IMR-90 (cell line): ENCODE data around the gene PMIS2. TPM values are rescaled to one million over a fixed set of nuclear protein-coding genes. Genes with fewer than 3 reads are reported as not detected.

ENCODE experiments used
- ATAC-seq: fragments of 200-7000 bp; cut with Tn5 transposase; 2 replicates; pipeline ENCODE4 v1.9.1; 2020; ENCODE audit warnings: low read depth, mild to moderate bottlenecking, moderate library complexity
- BruUV-seq: library from RNA; stranded (reverse); fragments of 400-500 nt; replicated peaks from 2 replicates; lab custom pipeline; 2021; lab: Mats Ljungman, UMichigan
- CTCF ChIA-PET: fragments of 300-600 bp; formaldehyde crosslinking; extraction: SDS; loops from one replicate; lab custom pipeline; 2021; ENCODE audit warnings: antibody characterized with exemption; lab: Yijun Ruan, JAX
- POLR2A ChIA-PET: fragments of 300-600 bp; sonication (Branson Sonifier 250); formaldehyde crosslinking; loops from one replicate; lab custom pipeline; 2022; ENCODE audit warnings: antibody characterized with exemption; ENCODE audit not compliant: unreplicated experiment; lab: Charles Lee
- DNase-seq: peaks from one replicate; pipeline ENCODE4 v3.0.0; 2013
- H2AFZ ChIP-seq: replicated peaks from 2 replicates; pipeline ENCODE3; 2013; ENCODE audit warnings: low read length, mild to moderate bottlenecking; ENCODE audit not compliant: poor library complexity
- H2AK5ac ChIP-seq: 2 replicates; pipeline ENCODE4 v1.6.1; 2013; ENCODE audit warnings: low read depth, low read length, inconsistent platforms
- H2AK9ac ChIP-seq: replicated peaks from 2 replicates; pipeline ENCODE3; 2013; ENCODE audit warnings: mild to moderate bottlenecking, low read depth, low read length, moderate library complexity; ENCODE audit not compliant: poor library complexity
- H2BK120ac ChIP-seq: 2 replicates; pipeline ENCODE4 v1.6.1; 2013; ENCODE audit warnings: low read depth, low read length, inconsistent platforms
- H2BK15ac ChIP-seq: 3 replicates; pipeline ENCODE4 v1.6.1; 2013; ENCODE audit warnings: low read depth, low read length, inconsistent platforms
- H2BK20ac ChIP-seq: 2 replicates; pipeline ENCODE4 v1.6.1; 2013; ENCODE audit warnings: low read depth, mild to moderate bottlenecking, inconsistent platforms, low read length, moderate library complexity
- H2BK5ac ChIP-seq: 2 replicates; pipeline ENCODE4 v1.6.1; 2013; ENCODE audit warnings: mild to moderate bottlenecking, low read depth, low read length, inconsistent platforms; ENCODE audit not compliant: poor library complexity, severe bottlenecking
- H3K14ac ChIP-seq: replicated peaks from 2 replicates; pipeline ENCODE4 v1.6.1; 2013; ENCODE audit warnings: low read depth, low read length, inconsistent platforms
- H3K18ac ChIP-seq: 2 replicates; pipeline ENCODE4 v1.6.1; 2013; ENCODE audit warnings: low read depth, low read length, control low read depth
- H3K23ac ChIP-seq: 2 replicates; pipeline ENCODE4 v1.6.1; 2013; ENCODE audit warnings: low read depth, low read length, inconsistent platforms
- H3K27ac ChIP-seq: 2 replicates; pipeline ENCODE4 v1.5.1; 2013; ENCODE audit warnings: mild to moderate bottlenecking, control low read depth, low read length; ENCODE audit not compliant: insufficient read depth
- H3K27me3 ChIP-seq: 2 replicates; pipeline ENCODE4 v1.6.1; 2013; ENCODE audit warnings: low read length; ENCODE audit not compliant: control insufficient read depth, insufficient read depth
- H3K36me3 ChIP-seq: 2 replicates; pipeline ENCODE4 v1.6.1; 2013; ENCODE audit warnings: low read length, mixed read lengths; ENCODE audit not compliant: control insufficient read depth, insufficient read depth
- H3K4ac ChIP-seq: 2 replicates; pipeline ENCODE4 v1.6.1; 2013; ENCODE audit warnings: low read depth, low read length, inconsistent platforms
- H3K4me1 ChIP-seq: 2 replicates; pipeline ENCODE4 v1.6.1; 2013; ENCODE audit warnings: low read length, mixed read lengths; ENCODE audit not compliant: control insufficient read depth, insufficient read depth
- H3K4me2 ChIP-seq: 2 replicates; pipeline ENCODE4 v1.6.1; 2013; ENCODE audit warnings: low read depth, mild to moderate bottlenecking, control low read depth, low read length, moderate library complexity
- H3K4me3 ChIP-seq: 2 replicates; pipeline ENCODE4 v1.5.1; 2013; ENCODE audit warnings: low read depth, mild to moderate bottlenecking, control low read depth, low read length, moderate library complexity; ENCODE audit not compliant: insufficient read depth
- H3K56ac ChIP-seq: 2 replicates; pipeline ENCODE4 v1.6.1; 2013; ENCODE audit warnings: low read length, inconsistent platforms; ENCODE audit not compliant: insufficient read depth; ENCODE audit errors: extremely low read depth
- H3K79me1 ChIP-seq, 2 experiments: 2 replicates each; pipeline ENCODE4 v1.6.1; 2013; ENCODE audit warnings: low read length in 2 of 2, inconsistent platforms in 1 of 2, low read depth in 1 of 2
- H3K9ac ChIP-seq: 2 replicates; pipeline ENCODE4 v1.6.1; 2013; ENCODE audit warnings: low read depth, low read length, control low read depth
- H3K9me1 ChIP-seq: 2 replicates; pipeline ENCODE4 v1.6.1; 2013; ENCODE audit warnings: low read length, inconsistent platforms; ENCODE audit not compliant: insufficient read depth
- H3K9me3 ChIP-seq: 2 replicates; pipeline ENCODE4 v1.6.1; 2013; ENCODE audit warnings: low read length; ENCODE audit not compliant: control insufficient read depth, insufficient read depth
- H4K20me1 ChIP-seq: 2 replicates; pipeline ENCODE4 v1.6.1; 2013; ENCODE audit warnings: low read length, inconsistent platforms; ENCODE audit not compliant: insufficient read depth
- H4K5ac ChIP-seq: 2 replicates; pipeline ENCODE4 v1.6.1; 2013; ENCODE audit warnings: mild to moderate bottlenecking, low read depth, low read length, control low read depth
- H4K8ac ChIP-seq, 2 experiments: 2 replicates each; pipeline ENCODE4 v1.6.1; 2013; ENCODE audit warnings: low read depth in 2 of 2, low read length in 2 of 2, control low read depth in 1 of 2, inconsistent platforms in 1 of 2
- H4K91ac ChIP-seq: 2 replicates; pipeline ENCODE4 v1.6.1; 2013; ENCODE audit warnings: low read depth, low read length, inconsistent platforms; ENCODE audit not compliant: insufficient read depth
- BHLHE40 ChIP-seq: fragments of 150-350 bp; IDR thresholded peaks from 2 replicates; pipeline ENCODE4 v1.6.1; 2016; ENCODE audit warnings: mild to moderate bottlenecking, low read depth, low read length
- CEBPB ChIP-seq: IDR thresholded peaks from 2 replicates; pipeline ENCODE4 v1.6.1; 2012; ENCODE audit warnings: low read depth, low read length, improper control_type of control experiment
- CHD1 ChIP-seq: IDR thresholded peaks from 2 replicates; pipeline ENCODE4 v1.6.1; 2012; ENCODE audit warnings: low read depth, low read length, improper control_type of control experiment
- CTCF ChIP-seq: conservative IDR thresholded peaks from 2 replicates; pipeline ENCODE4 v1.5.1; 2012; ENCODE audit warnings: mild to moderate bottlenecking, low read depth, low read length, improper control_type of control experiment
- ELK1 ChIP-seq: fragments of 150-350 bp; IDR thresholded peaks from 2 replicates; pipeline ENCODE4 v1.6.1; 2016; ENCODE audit warnings: low read depth, mild to moderate bottlenecking, low read length, moderate library complexity, borderline replicate concordance
- FOS ChIP-seq: fragments of 150-350 bp; IDR thresholded peaks from 2 replicates; pipeline ENCODE4 v1.6.1; 2016; ENCODE audit warnings: low read depth, low read length
- MAFK ChIP-seq: IDR thresholded peaks from 2 replicates; pipeline ENCODE4 v1.6.1; 2012; ENCODE audit warnings: low read depth, low read length, improper control_type of control experiment
- MAZ ChIP-seq: IDR thresholded peaks from 2 replicates; pipeline ENCODE4 v1.6.1; 2012; ENCODE audit warnings: low read depth, mild to moderate bottlenecking, low read length, improper control_type of control experiment, moderate library complexity, borderline replicate concordance
- MXI1 ChIP-seq: IDR thresholded peaks from 2 replicates; pipeline ENCODE4 v1.6.1; 2012; ENCODE audit warnings: low read depth, mild to moderate bottlenecking, low read length, moderate library complexity, borderline replicate concordance
- NFE2L2 ChIP-seq: fragments of 150-350 bp; IDR thresholded peaks from 2 replicates; pipeline ENCODE4 v1.6.1; 2016; ENCODE audit warnings: low read depth, mild to moderate bottlenecking, low read length
- POLR2A ChIP-seq: IDR thresholded peaks from 2 replicates; pipeline ENCODE4 v1.6.1; 2012; ENCODE audit warnings: mild to moderate bottlenecking, low read depth, low read length
- RAD21 ChIP-seq: IDR thresholded peaks from 2 replicates; pipeline ENCODE4 v1.6.1; 2012; ENCODE audit warnings: low read length, improper control_type of control experiment
- RCOR1 ChIP-seq: IDR thresholded peaks from 2 replicates; pipeline ENCODE4 v1.6.1; 2012; ENCODE audit warnings: mild to moderate bottlenecking, low read length, improper control_type of control experiment; ENCODE audit not compliant: insufficient replicate concordance
- RFX5 ChIP-seq: IDR thresholded peaks from 2 replicates; pipeline ENCODE4 v1.8.0; 2012; ENCODE audit warnings: low read depth, mild to moderate bottlenecking, low read length, moderate library complexity
- SMC3 ChIP-seq: fragments of 150-350 bp; IDR thresholded peaks from 2 replicates; pipeline ENCODE4 v1.6.1; 2016; ENCODE audit warnings: low read depth, mild to moderate bottlenecking, antibody characterized with exemption, low read length, moderate library complexity
- USF2 ChIP-seq: fragments of 150-350 bp; IDR thresholded peaks from 2 replicates; pipeline ENCODE4 v1.6.1; 2017; ENCODE audit warnings: mild to moderate bottlenecking, antibody characterized with exemption, low read length, low read depth
- WGBS, 2 experiments: methylation state at CpG; one replicate each; pipeline versions ENCODE4 v1.1.5 to v1.1.7; 2013; ENCODE audit warnings: missing lambda C conversion rate in 2 of 2; ENCODE audit not compliant: insufficient read length in 1 of 2; ENCODE audit errors: extremely low coverage in 2 of 2; 5-methylcytosine and 5-hydroxymethylcytosine counted together
- dilution Hi-C: fragments of 300-500 bp; cut with HindIII; formaldehyde crosslinking; loops from one replicate; pipeline ENCODE4 v1.14.3; 2018; ENCODE audit warnings: low sequenced_read_pairs; ENCODE audit not compliant: unreplicated experiment
- in situ Hi-C: fragments of 300-500 bp; cut with MboI; formaldehyde crosslinking; loops from 3 replicates; pipeline ENCODE4 v1.14.3; 2019; ENCODE audit warnings: low sequenced_read_pairs, inconsistent platforms, mixed read lengths
- intact Hi-C: fragments of 100-400 bp; cut with micrococcal nuclease; formaldehyde crosslinking; loops from 2 replicates; pipeline ENCODE4 v1.10.0; 2022
- polyA plus RNA-seq, 3 experiments: library from polyadenylated mRNA; depleted of rRNA; stranded (reverse); fragments of >200 nt; gene quantifications; 2 replicates each; pipeline ENCODE4 v1.2.3, GENCODE V29; 2012; ENCODE audit warnings: low replicate concordance in 1 of 3
- total RNA-seq: library from RNA; depleted of rRNA; stranded (reverse); fragments of >200 nt; gene quantifications from 2 replicates; pipeline ENCODE4 v1.2.3, GENCODE V29; 2012

PMIS2 gene
- total and polyA plus RNA-seq, 2 of the 4 experiments (the other 2 are of a cell fraction), result not detected

DNA sequence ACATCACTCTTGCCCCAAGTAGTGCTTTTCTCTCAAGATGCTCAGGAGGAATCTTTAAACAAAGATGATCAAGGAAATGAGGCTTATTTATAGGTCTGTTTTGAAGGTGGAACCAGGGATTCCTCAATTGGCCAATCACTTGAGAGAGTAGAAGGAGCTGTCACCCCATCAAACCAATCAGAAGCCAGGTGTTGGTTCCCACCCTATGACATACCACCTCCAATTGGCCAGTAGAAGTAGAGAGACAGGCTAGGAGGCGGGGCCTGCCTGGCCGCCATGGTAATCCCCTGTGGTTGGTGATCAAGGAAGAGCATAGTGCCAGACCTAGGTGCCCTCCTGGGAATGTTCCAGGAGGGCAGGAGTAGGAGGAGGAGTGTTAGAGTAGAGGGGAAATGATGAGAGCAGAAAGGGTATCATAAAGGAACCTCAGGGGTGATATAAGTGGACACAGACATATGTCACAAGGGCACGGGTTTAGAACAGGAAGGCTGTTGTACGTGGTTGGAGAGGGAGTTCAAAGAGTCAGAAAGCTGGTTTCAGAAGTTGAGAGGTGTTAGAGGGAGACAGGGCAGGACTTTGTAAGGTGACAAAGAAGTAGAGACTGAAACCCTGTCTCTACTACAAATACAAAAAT, 10.5 kb downstream of the PMIS2 start:
- H2BK5ac ChIP-seq, result no peak overlapping the region
- no peak overlapping the region for H3K18ac ChIP-seq
- no peak for ATAC-seq
- H3K79me1 ChIP-seq, result no peaks in the 10 kb centered on the region
- no CpG with 5 or more reads among the region's 4 CpGs for WGBS, 2 experiments
- dilution Hi-C loops, result no loop called here
- H3K9me3 ChIP-seq, result no peaks in the 10 kb centered on the region
- H2BK120ac ChIP-seq, result no peak overlapping the region
- TF ChIP-seq MAZ, result no peak
- TF ChIP-seq ELK1, result no peak
- no peak for TF ChIP-seq CEBPB
- TF ChIP-seq RCOR1, result no peak
- TF ChIP-seq BHLHE40, result no peak
- no peak for TF ChIP-seq MXI1
- TF ChIP-seq POLR2A, result no peak
- no peak for TF ChIP-seq FOS
- no peak for TF ChIP-seq NFE2L2
- TF ChIP-seq MAFK, result no peak
- TF ChIP-seq CTCF, result no peak
- TF ChIP-seq USF2, result no peak
- TF ChIP-seq SMC3, result no peak
- TF ChIP-seq CHD1, result no peak
- no peak for TF ChIP-seq RFX5
- no peak for TF ChIP-seq RAD21
- H3K9ac ChIP-seq, result no peak overlapping the region
- no peak overlapping the region for H2AFZ ChIP-seq
- no peaks in the 10 kb centered on the region for H3K4me1 ChIP-seq
- H3K23ac ChIP-seq, result no peak overlapping the region
- no peak overlapping the region for H3K27ac ChIP-seq
- no peak overlapping the region for H2AK5ac ChIP-seq
- no peak overlapping the region for H3K14ac ChIP-seq
- no TSS peak for BruUV-seq
- intact Hi-C loops, result no loop called here
- H3K4me2 ChIP-seq, result no peak overlapping the region
- no peak overlapping the region for H3K4ac ChIP-seq
- no peaks in the 10 kb centered on the region for H3K36me3 ChIP-seq
- no peaks in the 10 kb centered on the region for H3K9me1 ChIP-seq
- H3K4me3 ChIP-seq, result no peak overlapping the region
- H2BK20ac ChIP-seq, result no peak overlapping the region
- no peak for DNase-seq
- no peaks in the 10 kb centered on the region for H4K20me1 ChIP-seq
- no peak overlapping the region for H4K8ac ChIP-seq
- POLR2A ChIA-PET, result no interaction called here
- H3K27me3 ChIP-seq, result 0 out of 2 replicates have a peak, but pooled peaks cover 2% of the 10 kb centered on the region
- H4K91ac ChIP-seq, result no peak overlapping the region
- CTCF ChIA-PET, result no interaction called here
- no peak overlapping the region for H3K56ac ChIP-seq
- no peak overlapping the region for H4K5ac ChIP-seq
- no peak overlapping the region for H2BK15ac ChIP-seq
- in situ Hi-C loops, result loop anchor here (25.0 kb wide), 1 partner anchor 259 kb away; the partner anchor contains the start of genes CD22 and FFAR1
- no peak overlapping the region for H2AK9ac ChIP-seq
